ENCODE data around the gene SLC9A4. TPM values are rescaled to one million over a fixed set of nuclear protein-coding genes. Genes with fewer than 3 reads are reported as not detected.

Gene SLC9A4
- total RNA-seq, 1 donor from 2014 or later = 0.11 TPM

DNA sequence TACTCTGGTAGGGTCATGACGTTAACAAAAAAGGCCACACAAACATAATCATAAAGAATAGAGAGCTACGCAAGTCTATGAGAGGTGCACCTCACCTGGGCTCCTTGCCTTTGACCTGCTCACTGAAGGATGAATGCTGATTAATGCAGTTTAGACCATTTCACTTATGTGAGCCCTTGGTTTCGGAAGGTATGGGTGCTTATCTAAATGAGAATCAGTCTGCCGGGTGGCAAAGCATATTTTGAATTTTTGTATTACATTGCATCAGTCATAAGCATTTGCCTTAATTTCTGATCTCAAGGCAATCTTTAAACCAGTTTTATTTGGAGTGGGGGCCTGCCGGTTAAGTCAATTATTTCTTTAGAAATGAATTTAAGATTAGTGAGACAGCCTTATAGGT lies 42.8 kb downstream of the SLC9A4 start:
- DNase-seq = no peak
- H3K4me3 Mint-ChIP-seq = no peak overlapping the region
- H3K9me3 Mint-ChIP-seq = no peaks in the 10 kb centered on the region
- ChIA-PET CTCF (no interaction called here), POLR2A (no interaction called here)
- no peaks in the 10 kb centered on the region for H3K4me1 Mint-ChIP-seq
- ATAC-seq (ENCODE audit: low read depth) = no peak
- intact Hi-C loops (cut with micrococcal nuclease) = no loop called here
- H3K27me3 Mint-ChIP-seq = peaks cover 11% of the 10 kb centered on the region
- no peak overlapping the region for H3K27ac Mint-ChIP-seq
- TF ChIP-seq, protein P1, sequence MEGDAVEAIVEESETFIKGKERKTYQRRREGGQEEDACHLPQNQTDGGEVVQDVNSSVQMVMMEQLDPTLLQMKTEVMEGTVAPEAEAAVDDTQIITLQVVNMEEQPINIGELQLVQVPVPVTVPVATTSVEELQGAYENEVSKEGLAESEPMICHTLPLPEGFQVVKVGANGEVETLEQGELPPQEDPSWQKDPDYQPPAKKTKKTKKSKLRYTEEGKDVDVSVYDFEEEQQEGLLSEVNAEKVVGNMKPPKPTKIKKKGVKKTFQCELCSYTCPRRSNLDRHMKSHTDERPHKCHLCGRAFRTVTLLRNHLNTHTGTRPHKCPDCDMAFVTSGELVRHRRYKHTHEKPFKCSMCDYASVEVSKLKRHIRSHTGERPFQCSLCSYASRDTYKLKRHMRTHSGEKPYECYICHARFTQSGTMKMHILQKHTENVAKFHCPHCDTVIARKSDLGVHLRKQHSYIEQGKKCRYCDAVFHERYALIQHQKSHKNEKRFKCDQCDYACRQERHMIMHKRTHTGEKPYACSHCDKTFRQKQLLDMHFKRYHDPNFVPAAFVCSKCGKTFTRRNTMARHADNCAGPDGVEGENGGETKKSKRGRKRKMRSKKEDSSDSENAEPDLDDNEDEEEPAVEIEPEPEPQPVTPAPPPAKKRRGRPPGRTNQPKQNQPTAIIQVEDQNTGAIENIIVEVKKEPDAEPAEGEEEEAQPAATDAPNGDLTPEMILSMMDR (IDR thresholded peaks at IDR 0.05) = no peak
- H3K36me3 Mint-ChIP-seq (ENCODE audit: low read depth) = no peaks in the 10 kb centered on the region

DNA sequence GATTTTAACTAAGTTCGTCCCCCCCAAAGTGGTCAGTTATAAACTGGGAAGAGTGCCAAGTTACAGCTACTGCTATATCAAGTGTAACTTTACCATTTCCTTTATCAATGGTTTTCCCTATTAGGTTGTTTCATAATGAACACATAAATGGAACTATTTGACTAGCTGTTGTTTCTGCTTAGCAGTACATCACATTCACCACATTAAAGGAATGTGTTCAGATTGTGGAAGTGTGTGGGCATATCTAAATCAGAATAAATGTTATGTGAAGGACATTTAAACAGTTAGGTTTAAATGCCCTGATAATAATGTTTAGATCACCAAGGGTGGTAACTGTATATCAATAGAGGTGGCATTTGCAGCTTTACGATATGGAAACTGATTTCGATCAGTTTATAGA lies 45.1 kb downstream of the SLC9A4 start:
- H3K36me3 Mint-ChIP-seq (ENCODE audit: low read depth) = no peaks in the 10 kb centered on the region
- H3K9me3 Mint-ChIP-seq = no peaks in the 10 kb centered on the region
- ATAC-seq (ENCODE audit: low read depth) = no peak
- no peak overlapping the region for H3K4me3 Mint-ChIP-seq
- H3K4me1 Mint-ChIP-seq = no peaks in the 10 kb centered on the region
- peaks cover 4% of the 10 kb centered on the region for H3K27me3 Mint-ChIP-seq
- intact Hi-C loops (cut with micrococcal nuclease) = no loop called here
- ChIA-PET POLR2A (no interaction called here), CTCF (no interaction called here)
- TF ChIP-seq, protein P1 (IDR thresholded peaks at IDR 0.05) = no peak
- H3K27ac Mint-ChIP-seq = no peak overlapping the region
- no peak for DNase-seq

DNA sequence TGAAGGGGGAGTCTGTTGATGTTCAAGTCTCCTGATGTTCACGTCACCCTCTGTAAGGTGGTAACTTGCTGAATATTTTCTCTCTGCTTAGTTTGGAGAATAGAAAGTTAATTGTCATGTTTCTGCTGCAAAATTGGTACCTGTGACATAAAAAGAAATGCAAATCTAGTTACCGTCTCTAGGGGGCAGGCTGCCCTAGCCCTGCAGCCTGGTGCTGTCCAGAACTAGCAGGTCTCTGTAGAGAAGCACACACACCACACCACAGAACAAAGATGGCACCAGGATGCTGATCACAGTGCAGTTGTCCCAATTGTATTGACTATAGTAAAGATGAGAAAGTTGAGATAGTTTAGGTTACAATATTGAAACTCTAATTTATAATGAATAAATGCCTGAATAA lies 47.0 kb downstream of the SLC9A4 start:
- Mint-ChIP-seq H3K9me3 (no peaks in the 10 kb centered on the region), H3K27me3 (peaks cover 4% of the 10 kb centered on the region), H3K4me1 (no peaks in the 10 kb centered on the region), H3K4me3 (no peak overlapping the region), H3K36me3 (ENCODE audit: low read depth) (no peaks in the 10 kb centered on the region), H3K27ac (no peak overlapping the region)
- ChIA-PET CTCF (no interaction called here), POLR2A (no interaction called here)
- TF ChIP-seq, protein P1 (IDR thresholded peaks at IDR 0.05) = no peak
- ATAC-seq (ENCODE audit: low read depth) = peak; percentile 45
- DNase-seq = no peak
- intact Hi-C loops (cut with micrococcal nuclease) = loop anchor here (1.0 to 5.0 kb wide), 2 partner anchors 48 to 95 kb away; partner anchors contain the start of gene SLC9A4

DNA sequence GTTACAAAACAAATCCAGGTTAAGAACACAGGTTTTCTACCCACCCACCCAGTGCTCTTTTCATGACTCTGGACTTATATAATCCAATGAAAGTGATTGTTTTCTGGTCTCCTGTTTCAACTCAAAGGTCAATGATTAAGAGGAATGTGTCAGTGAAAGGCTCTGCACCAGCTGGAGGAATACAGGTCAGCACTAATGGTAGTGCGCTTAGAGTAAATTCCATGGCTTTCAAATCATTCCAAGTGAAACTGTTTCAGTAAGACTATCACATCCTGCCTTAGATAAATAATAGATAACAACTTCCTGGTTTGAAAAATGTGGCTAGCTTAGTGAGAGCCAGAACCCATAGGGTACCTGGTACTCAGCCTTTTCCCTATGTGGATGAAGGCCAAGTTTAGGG lies 47.8 kb downstream of the SLC9A4 start:
- intact Hi-C loops (cut with micrococcal nuclease) = loop anchor here (1.0 to 5.0 kb wide), 2 partner anchors 48 to 94 kb away; partner anchors contain the start of gene SLC9A4
- TF ChIP-seq, protein P1 (IDR thresholded peaks at IDR 0.05) = no peak
- H3K27ac Mint-ChIP-seq = no peak overlapping the region
- DNase-seq (no peak), ATAC-seq (ENCODE audit: low read depth) (no peak)
- H3K4me3 Mint-ChIP-seq = no peak overlapping the region
- no peaks in the 10 kb centered on the region for H3K4me1 Mint-ChIP-seq
- peaks cover 4% of the 10 kb centered on the region for H3K27me3 Mint-ChIP-seq
- POLR2A ChIA-PET = no interaction called here
- no peaks in the 10 kb centered on the region for H3K36me3 Mint-ChIP-seq (ENCODE audit: low read depth)
- CTCF ChIA-PET = no interaction called here
- H3K9me3 Mint-ChIP-seq = no peaks in the 10 kb centered on the region

DNA sequence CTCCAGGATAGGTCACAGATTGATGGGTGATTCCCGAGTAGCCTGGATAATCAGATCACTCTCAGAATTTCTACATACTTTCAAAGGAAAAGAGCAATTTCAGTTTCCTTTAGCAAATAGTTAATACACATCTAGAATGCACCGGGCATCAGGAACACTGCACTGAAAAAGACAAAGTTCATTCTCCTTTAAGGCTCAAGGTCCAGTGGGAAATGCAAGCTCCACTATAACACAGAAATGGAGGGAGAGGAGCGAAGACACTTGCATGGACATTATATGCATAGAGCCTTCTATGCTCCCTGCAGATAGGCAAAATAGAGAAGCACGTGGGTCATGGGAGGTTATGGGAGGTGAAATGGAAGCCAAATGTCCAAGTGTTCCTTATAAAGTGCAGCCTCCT lies 49.1 kb downstream of the SLC9A4 start:
- Mint-ChIP-seq H3K36me3 (ENCODE audit: low read depth) (no peaks in the 10 kb centered on the region), H3K4me1 (no peaks in the 10 kb centered on the region), H3K9me3 (no peaks in the 10 kb centered on the region), H3K27ac (no peak overlapping the region), H3K27me3 (peaks cover 4% of the 10 kb centered on the region), H3K4me3 (no peak overlapping the region)
- CTCF ChIA-PET = no interaction called here
- TF ChIP-seq, protein P1 (IDR thresholded peaks at IDR 0.05) = no peak
- DNase-seq = no peak
- ATAC-seq (ENCODE audit: low read depth) = no peak
- intact Hi-C loops (cut with micrococcal nuclease) = loop anchor here (5.0 kb wide), 1 partner anchor 50 kb away; the partner anchor contains the start of gene SLC9A4
- POLR2A ChIA-PET = no interaction called here
